ENCODE measurements around the gene ZBTB7A.

The ZBTB7A gene

DNA sequence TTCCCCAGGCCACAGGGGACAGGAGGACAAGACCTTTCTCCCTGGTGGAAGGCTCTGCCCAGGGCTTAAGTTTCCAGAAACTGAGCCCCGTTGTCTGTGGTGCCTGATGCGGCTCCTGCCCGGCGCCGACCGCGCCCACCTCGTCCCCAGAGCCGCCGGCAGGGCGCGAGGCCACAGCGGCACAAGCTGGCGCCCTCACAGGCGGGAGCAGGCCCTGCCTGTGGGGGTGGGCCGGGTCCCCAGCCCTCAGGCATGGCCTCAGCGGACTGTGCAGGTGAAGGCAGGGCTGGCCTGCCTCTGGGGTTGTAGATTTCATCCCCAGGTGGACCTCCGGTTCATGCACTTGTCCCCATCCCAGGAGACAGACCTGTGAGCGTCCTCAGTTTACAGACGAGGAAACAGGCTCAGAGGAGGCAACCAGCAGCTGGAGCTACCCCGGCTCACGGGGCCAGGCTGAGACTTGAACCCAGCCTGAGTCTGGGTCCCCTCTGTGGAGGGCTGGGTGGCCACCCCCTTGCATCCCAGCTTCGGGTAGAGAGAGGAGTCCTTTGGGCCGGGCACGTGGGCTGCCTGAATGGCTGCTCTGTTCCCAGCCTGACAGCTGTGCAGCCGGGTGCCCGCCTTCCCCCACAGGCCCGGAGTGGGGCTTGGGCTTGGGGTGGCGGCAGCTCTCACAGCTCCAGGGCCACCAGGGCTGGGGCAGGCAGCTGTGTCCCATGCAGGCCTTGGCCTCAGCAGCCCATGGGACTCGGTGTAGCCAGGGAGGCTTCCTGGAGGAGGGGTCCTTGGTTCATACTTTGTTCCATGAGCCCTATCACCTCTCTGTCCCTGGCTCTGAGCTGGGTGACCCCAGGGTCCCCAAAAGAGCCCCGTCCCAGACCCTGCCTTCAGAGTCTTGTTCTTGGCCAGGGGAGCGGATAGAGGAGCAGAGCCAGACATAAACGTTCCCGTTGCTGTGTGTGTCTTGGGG lies 32.4 kb downstream of the ZBTB7A start:
- Histone ChIP-seq H3K4me3 (ENCODE audit: low read depth, low read length) (no peak overlapping the region), H3K4me1 (ENCODE audit: control insufficient read depth, insufficient read depth, low read length) (no peaks in the 10 kb centered on the region), H3K9me3 (ENCODE audit: control insufficient read depth, insufficient read depth, low read length) (no peaks in the 10 kb centered on the region), H3K27me3 (ENCODE audit: control insufficient read depth, insufficient read depth, low read length) (no peaks in the 10 kb centered on the region), H3K36me3 (ENCODE audit: control insufficient read depth, insufficient read depth, low read length) (peaks cover 52% of the 10 kb centered on the region), H3K9ac (ENCODE audit: low read depth, low read length) (no peak overlapping the region)

DNA sequence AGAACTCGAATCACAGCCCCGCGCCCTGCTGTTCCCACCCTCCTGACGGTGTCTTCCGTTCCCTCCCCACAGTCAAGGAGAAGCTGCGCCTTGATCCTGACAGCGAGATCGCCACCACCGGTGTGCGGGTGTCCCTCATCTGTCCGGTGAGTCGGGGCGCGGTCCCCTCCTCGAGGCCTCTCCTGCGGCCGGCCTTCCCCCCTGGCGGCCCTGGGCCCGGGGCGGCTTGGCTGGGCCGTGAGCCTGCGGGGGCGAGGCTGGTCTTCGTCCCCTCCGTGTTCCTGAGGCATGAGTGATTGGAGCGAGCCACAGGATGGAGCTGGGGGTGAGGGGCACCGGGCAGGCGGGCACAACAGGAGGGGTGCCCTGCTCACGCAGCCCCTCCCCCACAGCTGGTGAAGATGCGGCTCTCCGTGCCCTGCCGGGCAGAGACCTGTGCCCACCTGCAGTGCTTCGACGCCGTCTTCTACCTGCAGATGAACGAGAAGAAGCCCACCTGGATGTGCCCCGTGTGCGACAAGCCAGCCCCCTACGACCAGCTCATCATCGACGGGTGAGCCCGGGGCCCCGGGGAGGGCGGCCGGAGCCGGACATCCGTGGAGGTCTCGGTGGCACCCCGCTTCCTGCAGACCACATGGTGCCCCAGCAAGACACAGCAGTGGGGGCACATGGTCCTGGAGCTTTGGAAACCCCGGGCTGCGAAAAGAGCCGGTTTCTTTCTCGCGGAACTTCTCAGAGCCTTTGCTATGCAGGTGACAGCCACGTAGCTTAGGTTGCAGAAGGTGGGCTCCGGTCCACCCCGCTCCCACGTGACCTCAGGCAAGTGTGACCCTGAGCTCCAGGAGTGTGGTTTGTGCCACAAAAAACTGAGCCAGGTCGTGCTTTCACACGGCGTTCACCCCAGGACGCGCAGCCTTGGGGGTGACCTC lies 33.4 kb downstream of the ZBTB7A start:
- H3K27me3 ChIP-seq (ENCODE audit: control insufficient read depth, insufficient read depth, low read length): no peaks in the 10 kb centered on the region
- no peak overlapping the region for H3K4me3 ChIP-seq (ENCODE audit: low read depth, low read length)
- peaks cover 59% of the 10 kb centered on the region for H3K36me3 ChIP-seq (ENCODE audit: control insufficient read depth, insufficient read depth, low read length)
- no peaks in the 10 kb centered on the region for H3K4me1 ChIP-seq (ENCODE audit: control insufficient read depth, insufficient read depth, low read length)
- no peak overlapping the region for H3K9ac ChIP-seq (ENCODE audit: low read depth, low read length)
- no peaks in the 10 kb centered on the region for H3K9me3 ChIP-seq (ENCODE audit: control insufficient read depth, insufficient read depth, low read length)

DNA sequence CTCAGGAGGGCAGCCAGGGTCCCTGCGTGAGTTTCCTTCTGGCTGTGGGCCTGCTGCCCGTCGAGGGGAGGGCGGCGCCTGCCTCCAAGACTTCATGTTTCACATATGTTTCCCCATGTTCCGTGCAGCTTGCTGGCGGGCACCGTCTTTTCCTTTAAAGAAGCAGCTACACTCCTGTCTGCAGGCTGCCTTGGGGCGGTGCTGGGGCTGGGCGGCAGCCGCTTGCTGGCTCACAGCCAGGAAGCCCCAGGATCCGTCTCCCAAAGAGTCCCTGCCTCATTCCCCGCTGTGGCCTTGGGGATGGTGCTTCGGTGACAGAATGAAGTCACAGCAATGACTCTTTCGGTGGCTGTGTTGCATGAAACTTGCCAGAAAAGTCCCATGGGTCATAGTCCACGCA lies 34.3 kb downstream of the ZBTB7A start:
- Histone ChIP-seq H3K9me3 (ENCODE audit: control insufficient read depth, insufficient read depth, low read length) (no peaks in the 10 kb centered on the region), H3K4me3 (ENCODE audit: low read depth, low read length) (no peak overlapping the region), H3K27me3 (ENCODE audit: control insufficient read depth, insufficient read depth, low read length) (no peaks in the 10 kb centered on the region), H3K36me3 (ENCODE audit: control insufficient read depth, insufficient read depth, low read length) (peaks cover 61% of the 10 kb centered on the region), H3K4me1 (ENCODE audit: control insufficient read depth, insufficient read depth, low read length) (no peaks in the 10 kb centered on the region), H3K9ac (ENCODE audit: low read depth, low read length) (no peak overlapping the region)

DNA sequence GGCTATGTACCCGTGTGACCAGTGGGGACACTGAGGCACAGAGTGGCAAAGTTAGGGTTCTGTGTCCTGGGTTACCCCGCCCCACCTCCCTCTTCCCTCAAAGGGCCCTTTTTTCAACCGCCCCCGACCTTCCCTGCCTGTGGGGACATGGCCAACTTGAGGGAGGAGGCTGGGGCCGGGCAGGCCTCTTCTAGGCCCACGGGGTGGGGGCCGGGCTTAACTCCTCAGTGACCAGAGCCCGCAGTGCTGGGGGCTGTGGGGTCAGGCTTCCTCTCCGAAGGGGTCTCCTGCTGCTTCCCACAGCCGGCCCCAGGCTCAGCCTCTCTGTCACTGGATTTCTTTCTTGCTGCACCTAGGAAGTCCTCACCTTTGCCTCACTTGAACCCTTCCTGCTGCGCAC lies 35.3 kb downstream of the ZBTB7A start:
- H3K27me3 ChIP-seq (ENCODE audit: control insufficient read depth, insufficient read depth, low read length): no peaks in the 10 kb centered on the region
- peaks cover 57% of the 10 kb centered on the region for H3K36me3 ChIP-seq (ENCODE audit: control insufficient read depth, insufficient read depth, low read length)
- H3K4me1 ChIP-seq (ENCODE audit: control insufficient read depth, insufficient read depth, low read length): no peaks in the 10 kb centered on the region
- no peak overlapping the region for H3K4me3 ChIP-seq (ENCODE audit: low read depth, low read length)
- no peaks in the 10 kb centered on the region for H3K9me3 ChIP-seq (ENCODE audit: control insufficient read depth, insufficient read depth, low read length)
- H3K9ac ChIP-seq (ENCODE audit: low read depth, low read length): no peak overlapping the region

DNA sequence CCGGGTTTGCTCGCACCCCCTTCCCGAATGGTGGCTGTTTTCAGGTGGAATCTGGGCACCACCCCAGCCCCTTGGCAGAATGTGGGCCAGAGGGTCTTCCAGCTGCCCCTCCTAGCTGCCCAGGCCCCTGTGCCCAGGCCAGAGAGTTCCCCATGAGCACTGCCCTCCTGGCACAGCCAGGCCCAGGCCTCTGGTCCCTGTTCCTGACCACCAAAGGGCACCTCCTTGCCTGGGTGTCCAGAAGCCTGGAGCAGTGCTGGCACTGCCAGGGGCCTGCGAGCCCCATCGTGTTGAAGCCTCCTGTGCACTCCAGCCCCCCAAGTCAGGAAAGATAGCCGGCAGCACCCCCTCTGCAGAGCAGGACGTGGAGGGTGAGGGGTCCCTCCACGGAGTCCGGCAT lies 35.7 kb downstream of the ZBTB7A start:
- H3K9ac ChIP-seq (ENCODE audit: low read depth, low read length): no peak overlapping the region
- H3K4me3 ChIP-seq (ENCODE audit: low read depth, low read length): no peak overlapping the region
- peaks cover 53% of the 10 kb centered on the region for H3K36me3 ChIP-seq (ENCODE audit: control insufficient read depth, insufficient read depth, low read length)
- no peaks in the 10 kb centered on the region for H3K9me3 ChIP-seq (ENCODE audit: control insufficient read depth, insufficient read depth, low read length)
- no peaks in the 10 kb centered on the region for H3K27me3 ChIP-seq (ENCODE audit: control insufficient read depth, insufficient read depth, low read length)
- no peaks in the 10 kb centered on the region for H3K4me1 ChIP-seq (ENCODE audit: control insufficient read depth, insufficient read depth, low read length)

DNA sequence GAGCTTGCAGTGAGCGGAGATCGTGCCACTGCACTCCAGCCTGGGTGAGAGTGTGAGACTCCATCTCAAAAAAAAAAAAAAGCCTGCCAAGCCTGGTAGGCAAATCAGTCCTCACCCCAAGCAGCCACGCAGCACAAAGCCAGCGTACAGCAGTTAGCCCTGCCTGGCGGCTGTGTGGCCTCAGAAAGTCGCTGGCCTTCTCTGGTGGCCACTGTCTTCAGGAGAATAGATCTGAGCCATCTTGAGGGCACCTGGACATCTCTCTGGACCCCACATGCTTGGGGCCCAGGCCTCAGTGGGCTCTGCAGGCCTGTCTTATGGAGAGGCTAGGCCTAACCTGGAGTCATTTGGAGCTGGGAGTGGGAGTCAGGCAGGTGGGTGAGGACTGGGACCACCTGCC lies 36.1 kb downstream of the ZBTB7A start:
- no peak overlapping the region for H3K4me3 ChIP-seq (ENCODE audit: low read depth, low read length)
- no peak overlapping the region for H3K9ac ChIP-seq (ENCODE audit: low read depth, low read length)
- no peaks in the 10 kb centered on the region for H3K27me3 ChIP-seq (ENCODE audit: control insufficient read depth, insufficient read depth, low read length)
- no peaks in the 10 kb centered on the region for H3K9me3 ChIP-seq (ENCODE audit: control insufficient read depth, insufficient read depth, low read length)
- H3K4me1 ChIP-seq (ENCODE audit: control insufficient read depth, insufficient read depth, low read length): no peaks in the 10 kb centered on the region
- peaks cover 51% of the 10 kb centered on the region for H3K36me3 ChIP-seq (ENCODE audit: control insufficient read depth, insufficient read depth, low read length)

DNA sequence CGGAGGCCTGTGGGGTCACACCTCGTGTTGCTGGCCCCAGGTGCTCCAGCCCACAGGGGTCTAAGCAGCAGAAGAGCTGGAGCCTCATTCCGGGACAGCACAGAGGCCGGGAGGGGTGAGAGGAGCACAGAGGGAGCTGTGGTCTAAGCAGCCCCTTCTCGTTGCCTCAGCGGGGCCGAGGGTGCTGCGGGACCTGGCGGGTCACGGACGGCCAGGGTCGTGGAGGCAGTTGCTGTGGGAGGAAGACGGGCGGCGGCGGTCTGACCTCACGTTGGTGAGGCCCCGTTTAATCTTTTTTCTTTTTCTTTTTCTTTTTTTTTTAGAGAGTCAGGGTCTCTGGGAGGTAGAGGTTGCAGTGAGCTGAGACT lies 37.5 kb downstream of the ZBTB7A start:
- Histone ChIP-seq H3K4me3 (ENCODE audit: low read depth, low read length) (no peak overlapping the region), H3K27me3 (ENCODE audit: control insufficient read depth, insufficient read depth, low read length) (no peaks in the 10 kb centered on the region), H3K9ac (ENCODE audit: low read depth, low read length) (no peak overlapping the region), H3K9me3 (ENCODE audit: control insufficient read depth, insufficient read depth, low read length) (no peaks in the 10 kb centered on the region), H3K4me1 (ENCODE audit: control insufficient read depth, insufficient read depth, low read length) (no peaks in the 10 kb centered on the region), H3K36me3 (ENCODE audit: control insufficient read depth, insufficient read depth, low read length) (peaks cover 48% of the 10 kb centered on the region)

DNA sequence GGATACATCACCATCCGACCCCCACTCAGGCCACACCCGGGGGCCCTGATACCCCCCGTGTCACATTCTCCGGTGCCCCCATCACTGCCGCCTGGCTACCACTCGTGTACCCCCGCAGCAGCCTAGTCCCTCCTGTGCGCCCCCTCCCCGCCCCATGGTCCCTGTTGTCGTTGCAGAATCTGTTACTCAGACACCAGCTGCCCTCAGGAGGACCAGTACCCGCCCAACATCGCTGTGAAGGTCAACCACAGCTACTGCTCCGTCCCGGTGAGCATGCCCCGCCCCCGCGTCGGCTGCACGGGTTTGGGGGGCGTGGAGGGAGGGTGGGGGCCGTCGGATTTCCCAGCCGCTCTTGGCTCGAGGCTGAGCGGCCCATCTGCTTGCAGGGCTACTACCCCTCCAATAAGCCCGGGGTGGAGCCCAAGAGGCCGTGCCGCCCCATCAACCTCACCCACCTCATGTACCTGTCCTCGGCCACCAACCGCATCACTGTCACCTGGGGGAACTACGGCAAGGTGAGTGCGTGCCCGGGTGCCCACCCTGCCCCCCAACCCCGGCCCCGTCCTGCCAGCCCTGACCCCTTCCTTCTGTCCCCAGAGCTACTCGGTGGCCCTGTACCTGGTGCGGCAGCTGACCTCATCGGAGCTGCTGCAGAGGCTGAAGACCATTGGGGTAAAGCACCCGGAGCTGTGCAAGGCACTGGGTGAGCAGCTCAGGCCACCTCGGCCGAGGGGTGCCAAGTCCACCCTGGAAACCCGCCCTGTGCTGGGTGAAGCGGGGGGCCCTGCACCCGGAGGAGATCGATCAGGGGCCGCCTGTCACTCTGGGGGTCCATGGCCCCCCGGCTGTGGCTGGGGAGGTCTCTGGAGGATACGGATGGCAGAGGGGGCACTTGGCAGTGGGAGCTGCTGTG lies 38.1 kb downstream of the ZBTB7A start:
- Histone ChIP-seq H3K36me3 (ENCODE audit: control insufficient read depth, insufficient read depth, low read length) (peaks cover 47% of the 10 kb centered on the region), H3K27me3 (ENCODE audit: control insufficient read depth, insufficient read depth, low read length) (no peaks in the 10 kb centered on the region), H3K4me3 (ENCODE audit: low read depth, low read length) (no peak overlapping the region), H3K9ac (ENCODE audit: low read depth, low read length) (no peak overlapping the region), H3K9me3 (ENCODE audit: control insufficient read depth, insufficient read depth, low read length) (no peaks in the 10 kb centered on the region), H3K4me1 (ENCODE audit: control insufficient read depth, insufficient read depth, low read length) (no peaks in the 10 kb centered on the region)

DNA sequence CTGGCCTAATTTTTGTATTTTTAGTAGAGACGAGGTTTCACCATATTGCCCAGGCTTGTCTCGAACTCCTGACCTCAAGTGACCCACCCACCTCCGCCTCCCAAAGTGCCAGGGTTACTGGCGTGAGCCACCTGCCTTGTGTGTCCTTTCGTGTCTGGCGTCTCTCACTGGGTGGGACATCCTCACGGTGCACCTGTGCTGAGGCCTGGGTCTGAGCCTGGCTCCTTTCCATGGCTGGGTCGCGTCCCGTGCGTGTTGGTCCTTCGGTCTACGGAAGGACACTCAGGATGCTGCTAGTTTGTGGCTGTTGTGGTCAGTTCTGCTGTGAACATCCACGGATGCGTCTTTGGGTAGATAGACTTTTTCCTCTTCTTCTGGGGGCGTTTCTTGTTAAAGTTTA lies 39.6 kb downstream of the ZBTB7A start:
- H3K36me3 ChIP-seq (ENCODE audit: control insufficient read depth, insufficient read depth, low read length): peaks cover 37% of the 10 kb centered on the region
- no peaks in the 10 kb centered on the region for H3K9me3 ChIP-seq (ENCODE audit: control insufficient read depth, insufficient read depth, low read length)
- H3K4me3 ChIP-seq (ENCODE audit: low read depth, low read length): no peak overlapping the region
- H3K27me3 ChIP-seq (ENCODE audit: control insufficient read depth, insufficient read depth, low read length): no peaks in the 10 kb centered on the region
- H3K4me1 ChIP-seq (ENCODE audit: control insufficient read depth, insufficient read depth, low read length): no peaks in the 10 kb centered on the region
- H3K9ac ChIP-seq (ENCODE audit: low read depth, low read length): no peak overlapping the region

DNA sequence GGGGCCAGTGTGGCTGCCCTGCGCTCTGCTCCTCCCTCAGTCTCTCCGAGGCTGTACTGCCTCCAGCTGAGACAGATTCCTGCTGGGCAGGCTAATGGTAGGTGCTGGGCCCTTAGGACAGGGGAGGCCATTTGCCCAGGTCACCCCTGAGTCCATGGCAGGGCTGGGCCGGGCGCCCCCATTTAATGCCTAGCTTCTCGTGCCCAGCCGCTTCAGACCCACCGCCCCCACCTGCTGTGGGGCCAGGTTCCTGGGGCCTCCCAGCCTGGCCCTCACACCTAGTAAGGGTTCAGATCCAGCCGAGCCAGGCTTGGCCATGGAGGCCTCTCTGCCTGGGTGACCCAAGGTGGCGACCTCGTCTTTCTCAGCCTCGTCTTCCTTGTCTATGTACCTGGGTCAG lies 41.4 kb downstream of the ZBTB7A start:
- H3K4me1 ChIP-seq (ENCODE audit: control insufficient read depth, insufficient read depth, low read length): no peaks in the 10 kb centered on the region
- H3K4me3 ChIP-seq (ENCODE audit: low read depth, low read length): no peak overlapping the region
- H3K36me3 ChIP-seq (ENCODE audit: control insufficient read depth, insufficient read depth, low read length): peaks cover 33% of the 10 kb centered on the region
- no peak overlapping the region for H3K9ac ChIP-seq (ENCODE audit: low read depth, low read length)
- H3K9me3 ChIP-seq (ENCODE audit: control insufficient read depth, insufficient read depth, low read length): no peaks in the 10 kb centered on the region
- no peaks in the 10 kb centered on the region for H3K27me3 ChIP-seq (ENCODE audit: control insufficient read depth, insufficient read depth, low read length)
